CD14-positive monocyte (primary cell): ENCODE results near the gene HOXC11. TPM values are rescaled to one million over a fixed set of nuclear protein-coding genes. Genes with fewer than 3 reads are reported as not detected.
A peak's percentile ranks its signal among the peaks of the same experiment; 100 is the strongest.

Experiments
- DNase-seq, 3 donors: peaks; one replicate each; pipeline ENCODE4 v3.0.0-alpha.2; 2011 to 2022
- H2AFZ ChIP-seq: 2 replicates; pipeline ENCODE4 v1.6.0; 2012; ENCODE audit warnings: mild to moderate bottlenecking, low read depth, low read length, inconsistent platforms; ENCODE audit not compliant: insufficient read depth, poor library complexity, severe bottlenecking
- H3K27ac ChIP-seq, 2 donors: 1 replicate in 1 of 2; 2 replicates in 1 of 2; pipeline ENCODE4 v1.5.1; 2012 to 2013; ENCODE audit warnings: low read length in 2 of 2, control low read depth in 1 of 2, inconsistent platforms in 1 of 2, low read depth in 1 of 2, mild to moderate bottlenecking in 1 of 2
- H3K27me3 ChIP-seq, 2 donors: one replicate each; pipeline versions ENCODE4 v1.6.0 to v1.6.1; 2011 to 2013; ENCODE audit warnings: low read length in 2 of 2; ENCODE audit not compliant: control insufficient read depth in 2 of 2, insufficient read depth in 2 of 2
- H3K36me3 ChIP-seq, 2 donors: replicated peaks in 1 of 2; 1 replicate in 1 of 2; 2 replicates in 1 of 2; pipeline versions ENCODE4 v1.5.1 to v1.6.1; 2012 to 2013; ENCODE audit warnings: low read length in 2 of 2, control low read depth in 1 of 2, inconsistent platforms in 1 of 2, mild to moderate bottlenecking in 1 of 2; ENCODE audit not compliant: insufficient read depth in 2 of 2, control insufficient read depth in 1 of 2
- H3K4me1 ChIP-seq, 2 donors: 1 replicate in 1 of 2; 2 replicates in 1 of 2; pipeline versions ENCODE4 v1.5.1 to v1.6.1; 2012 to 2013; ENCODE audit warnings: low read length in 2 of 2, control low read depth in 1 of 2, inconsistent platforms in 1 of 2, mild to moderate bottlenecking in 1 of 2, moderate library complexity in 1 of 2; ENCODE audit not compliant: insufficient read depth in 2 of 2, control insufficient read depth in 1 of 2
- H3K4me2 ChIP-seq: replicated peaks from 2 replicates; pipeline ENCODE3; 2012; ENCODE audit warnings: low read length, moderate library complexity, mild to moderate bottlenecking; ENCODE audit not compliant: poor library complexity, severe bottlenecking; ENCODE audit errors: extremely low read depth
- H3K4me3 ChIP-seq, 3 experiments: fragments of 200-600 bp in 1 of 3; sonication (generic) in 1 of 3; replicated peaks in 1 of 3; 1 replicate in 2 of 3; 2 replicates in 1 of 3; pipeline ENCODE4 v1.5.1; 2011 to 2013; ENCODE audit warnings: low read length in 3 of 3, mild to moderate bottlenecking in 3 of 3, control low read depth in 2 of 3, low read depth in 2 of 3, inconsistent platforms in 1 of 3, moderate library complexity in 1 of 3
- H3K79me2 ChIP-seq: 2 replicates; pipeline ENCODE4 v1.6.0; 2012; ENCODE audit warnings: mild to moderate bottlenecking, control low read depth, inconsistent platforms, low read length, moderate library complexity; ENCODE audit not compliant: insufficient read depth
- H3K9ac ChIP-seq: 2 replicates; pipeline ENCODE4 v1.6.0; 2017; ENCODE audit warnings: low read length, mild to moderate bottlenecking; ENCODE audit not compliant: insufficient read depth, poor library complexity, severe bottlenecking
- H3K9me3 ChIP-seq, 2 donors: replicated peaks in 1 of 2; 1 replicate in 1 of 2; 2 replicates in 1 of 2; pipeline versions ENCODE4 v1.5.1 to v1.6.1; 2012 to 2013; ENCODE audit warnings: low read length in 2 of 2, control low read depth in 1 of 2; ENCODE audit not compliant: control insufficient read depth in 1 of 2, insufficient read depth in 1 of 2
- H4K20me1 ChIP-seq: 2 replicates; pipeline ENCODE4 v1.6.0; 2012; ENCODE audit warnings: mild to moderate bottlenecking, low read length, control low read depth, moderate library complexity; ENCODE audit not compliant: insufficient read depth
- H3K27ac Mint-ChIP-seq, 7 donors: one replicate each; pipeline ENCODE4 v1.8.0; 2020; ENCODE audit warnings: mild to moderate bottlenecking in 7 of 7, mixed read lengths in 7 of 7, moderate library complexity in 6 of 7, inconsistent platforms in 2 of 7
- H3K27me3 Mint-ChIP-seq, 3 donors: one replicate each; pipeline ENCODE4 v1.8.0; 2021 to 2022; ENCODE audit warnings: low read depth in 3 of 3, mild to moderate bottlenecking in 3 of 3, mixed read lengths in 3 of 3, moderate library complexity in 3 of 3, inconsistent platforms in 1 of 3
- H3K36me3 Mint-ChIP-seq, 2 donors: one replicate each; pipeline ENCODE4 v1.8.0; 2020; ENCODE audit warnings: mixed read lengths in 2 of 2, inconsistent platforms in 1 of 2, mild to moderate bottlenecking in 1 of 2
- H3K4me1 Mint-ChIP-seq: one replicate; pipeline ENCODE4 v1.8.0; 2020; ENCODE audit warnings: mild to moderate bottlenecking, mixed read lengths
- H3K4me3 Mint-ChIP-seq, 2 donors: one replicate each; pipeline ENCODE4 v1.8.0; 2020; ENCODE audit warnings: mild to moderate bottlenecking in 2 of 2, mixed read lengths in 2 of 2, moderate library complexity in 1 of 2
- H3K9me3 Mint-ChIP-seq, 7 donors: one replicate each; pipeline ENCODE4 v1.8.0; 2020 to 2022; ENCODE audit warnings: mixed read lengths in 7 of 7, mild to moderate bottlenecking in 6 of 7, moderate library complexity in 6 of 7, inconsistent platforms in 2 of 7
- CTCF ChIP-seq: fragments of 200-600 bp; IDR thresholded peaks from one replicate; pipeline ENCODE4 v1.8.0; 2022; ENCODE audit warnings: antibody characterized with exemption, mild to moderate bottlenecking
- WGBS: methylation state at CpG from one replicate; pipeline ENCODE4 v1.1.5; 2013; ENCODE audit warnings: missing lambda C conversion rate; ENCODE audit not compliant: insufficient coverage; 5-methylcytosine and 5-hydroxymethylcytosine counted together
- intact Hi-C, 2 donors: fragments of 100-400 bp; cut with micrococcal nuclease; formaldehyde crosslinking; loops; one replicate each; pipeline versions ENCODE4 v1.15.0 to v1.15.1; 2023
- polyA plus RNA-seq, 3 donors: library from polyadenylated mRNA; depleted of rRNA in 1 of 3; unstranded in 2 of 3; stranded (reverse) in 1 of 3; fragments of 300-500 nt in 2 of 3; fragments of >200 nt in 1 of 3; fragmentation: Illumina TruSeq in 2 of 3; gene quantifications; 1 replicate in 2 of 3; 2 replicates in 1 of 3; pipeline ENCODE4 v1.2.3, GENCODE V29; 2012 to 2021

HOXC11 gene
- polyA plus RNA-seq, 3 donors = not detected

DNA sequence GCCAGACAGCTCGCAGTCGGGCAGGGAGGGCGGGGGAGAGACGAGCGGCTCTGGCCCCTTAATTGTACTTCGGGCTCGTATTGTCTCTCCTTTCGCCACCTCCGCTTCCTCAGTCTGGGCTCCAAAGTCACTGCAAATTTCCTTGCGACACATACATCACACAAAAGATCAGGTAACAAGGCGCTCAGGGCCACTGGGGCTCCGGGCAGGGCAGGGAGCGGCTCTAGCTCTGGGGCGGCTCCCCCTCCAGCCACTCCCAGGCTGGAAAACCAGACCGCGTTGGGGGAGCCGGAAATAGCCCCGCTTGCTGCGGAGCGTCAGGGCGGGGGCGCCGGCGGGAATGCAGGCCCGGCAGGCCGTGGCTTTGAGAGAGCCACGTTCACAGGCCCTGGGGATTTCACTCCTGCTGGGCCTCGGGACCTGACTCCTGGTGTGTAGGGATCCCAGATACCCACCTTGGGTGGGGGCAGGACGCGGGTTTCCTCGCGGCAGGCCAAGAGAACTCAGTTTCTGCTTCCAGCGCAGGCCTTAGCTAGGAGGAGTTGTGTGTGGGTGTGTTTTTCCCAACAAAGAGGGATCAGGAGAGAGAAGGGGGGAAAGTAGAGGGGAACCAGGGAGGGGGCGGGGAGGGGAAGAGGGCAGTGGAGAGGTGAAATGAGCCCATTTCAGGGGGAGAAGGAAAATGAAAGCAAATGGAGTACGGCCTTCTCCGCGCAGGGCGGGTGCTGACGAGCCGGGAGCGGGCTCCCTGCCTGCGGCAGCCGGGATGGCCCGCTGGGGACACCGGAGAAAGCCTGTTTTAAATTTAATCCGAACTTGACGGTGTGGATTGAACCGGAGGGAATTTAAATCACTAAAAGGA is 22.7 kb downstream of the HOXC11 start:
- Histone ChIP-seq H3K9me3 (peaks cover 6 to 65% of the 10 kb centered on the region in 2 donors), H3K4me3 (peak overlapping the region; percentile 32 to 78 (median 38)), H3K27me3 (peaks cover 92 to 100% of the 10 kb centered on the region in 2 donors), H3K27ac (no peak overlapping the region), H2AFZ (peak overlapping the region; percentile 75), H3K79me2 (no peaks in the 10 kb centered on the region), H3K9ac (peak overlapping the region; percentile 30), H3K4me2 (peak overlapping the region; percentile 83), H4K20me1 (no peaks in the 10 kb centered on the region), H3K4me1 (peaks cover 15 to 30% of the 10 kb centered on the region in 2 donors), H3K36me3 (no peaks in the 10 kb centered on the region)
- peak overlapping the region; percentile 83 to 95 for H3K4me3 Mint-ChIP-seq
- H3K4me1 Mint-ChIP-seq = peaks cover 27% of the 10 kb centered on the region
- intact Hi-C loops = loop anchor here in 1 of 2 donors (5.0 kb wide), 1 partner anchor 43 kb away; the partner anchor contains the start of gene HOXC12
- peaks cover 2 to 69% (median 39%) of the 10 kb centered on the region in 7 donors for H3K9me3 Mint-ChIP-seq
- no peak for DNase-seq
- peaks cover 3 to 19% of the 10 kb centered on the region in 2 donors for H3K36me3 Mint-ChIP-seq
- no peak for TF ChIP-seq CTCF
- H3K27me3 Mint-ChIP-seq = peaks cover 97 to 100% (median 100%) of the 10 kb centered on the region in 3 donors
- peak overlapping the region in 1 of 7 donors; percentile 20 for H3K27ac Mint-ChIP-seq
- 0% methylated on average over 48 of the region's 48 CpGs for WGBS

GRCh38 chr12:53996240-53997203 is 23.6 kb downstream of the HOXC11 start:
- peaks cover 97 to 100% (median 100%) of the 10 kb centered on the region in 3 donors for H3K27me3 Mint-ChIP-seq
- TF ChIP-seq CTCF = no peak
- H3K4me1 ChIP-seq = peaks cover 15 to 30% of the 10 kb centered on the region in 2 donors
- peak overlapping the region; percentile 83 for H3K4me2 ChIP-seq
- no peak overlapping the region for H3K27ac ChIP-seq
- H3K9me3 Mint-ChIP-seq = peaks cover 2 to 69% (median 39%) of the 10 kb centered on the region in 7 donors
- H3K36me3 Mint-ChIP-seq = peaks cover 3 to 19% of the 10 kb centered on the region in 2 donors
- peak overlapping the region; percentile 75 for H2AFZ ChIP-seq
- no peak overlapping the region for H3K9ac ChIP-seq
- H4K20me1 ChIP-seq = no peaks in the 10 kb centered on the region
- no peaks in the 10 kb centered on the region for H3K79me2 ChIP-seq
- WGBS = 18% methylated on average over 8 of the region's 29 CpGs
- H3K36me3 ChIP-seq = no peaks in the 10 kb centered on the region
- intact Hi-C loops = loop anchor here in 1 of 2 donors (5.0 kb wide), 1 partner anchor 44 kb away; the partner anchor contains the start of gene HOXC12
- DNase-seq = no peak
- peak overlapping the region; percentile 83 to 95 for H3K4me3 Mint-ChIP-seq
- peaks cover 92 to 100% of the 10 kb centered on the region in 2 donors for H3K27me3 ChIP-seq
- H3K4me1 Mint-ChIP-seq = peaks cover 27% of the 10 kb centered on the region
- no peak overlapping the region for H3K27ac Mint-ChIP-seq
- peak overlapping the region in 2 of 3 experiments; percentile 38 to 78 for H3K4me3 ChIP-seq
- H3K9me3 ChIP-seq = peaks cover 4 to 66% of the 10 kb centered on the region in 2 donors
